Loucy (cell line): ENCODE results near the gene MPP4.

Source experiments
- H2AFZ ChIP-seq: fragments of 200-600 bp; sonication (generic); 2 replicates; pipeline ENCODE4 v1.6.0; 2016; ENCODE audit warnings: antibody characterized with exemption, mild to moderate bottlenecking, low read length, moderate library complexity
- H3F3A ChIP-seq: fragments of 200-600 bp; 2 replicates; pipeline ENCODE4 v1.6.0; 2016; ENCODE audit warnings: antibody characterized with exemption, low read depth, mild to moderate bottlenecking
- H3K27me3 ChIP-seq: fragments of 200-600 bp; sonication (generic); 2 replicates; pipeline ENCODE4 v1.6.1; 2014; ENCODE audit warnings: low read length, mild to moderate bottlenecking; ENCODE audit not compliant: insufficient read depth, poor library complexity, severe bottlenecking
- H3K36me3 ChIP-seq: fragments of 200-600 bp; sonication (generic); 2 replicates; pipeline ENCODE4 v1.6.1; 2016; ENCODE audit warnings: low read length; ENCODE audit not compliant: insufficient read depth
- H3K4me1 ChIP-seq: fragments of 200-600 bp; sonication (generic); 2 replicates; pipeline ENCODE4 v1.5.1; 2014; ENCODE audit warnings: low read length, mild to moderate bottlenecking; ENCODE audit not compliant: insufficient read depth, poor library complexity, severe bottlenecking
- H3K4me2 ChIP-seq: fragments of 200-600 bp; sonication (generic); 2 replicates; pipeline ENCODE4 v1.6.0; 2014; ENCODE audit warnings: antibody characterized with exemption, low read length, low read depth, mild to moderate bottlenecking; ENCODE audit not compliant: poor library complexity, severe bottlenecking
- H3K4me3 ChIP-seq: fragments of 200-600 bp; sonication (generic); 2 replicates; pipeline ENCODE4 v1.5.1; 2014; ENCODE audit warnings: low read length, mild to moderate bottlenecking, mixed read lengths; ENCODE audit not compliant: poor library complexity, severe bottlenecking
- H3K79me2 ChIP-seq: fragments of 200-600 bp; sonication (generic); 2 replicates; pipeline ENCODE4 v1.6.1; 2014; ENCODE audit warnings: low read length; ENCODE audit not compliant: insufficient read depth
- H3K9ac ChIP-seq: fragments of 200-600 bp; sonication (generic); 2 replicates; pipeline ENCODE4 v1.6.0; 2014; ENCODE audit warnings: mild to moderate bottlenecking, low read depth, low read length, moderate library complexity; ENCODE audit not compliant: poor library complexity, severe bottlenecking
- H3K9me2 ChIP-seq: fragments of 200-600 bp; sonication (generic); replicated peaks from 2 replicates; pipeline ENCODE4 v1.6.1; 2016; ENCODE audit warnings: low read depth, low read length, mixed read lengths
- H3K9me3 ChIP-seq: fragments of 200-600 bp; sonication (generic); 2 replicates; pipeline ENCODE4 v1.6.1; 2014; ENCODE audit warnings: mild to moderate bottlenecking, antibody characterized with exemption, low read length, low read depth; ENCODE audit not compliant: insufficient read depth
- H4K20me1 ChIP-seq: fragments of 200-600 bp; sonication (generic); 2 replicates; pipeline ENCODE4 v1.6.0; 2014; ENCODE audit warnings: antibody characterized with exemption, low read length, mild to moderate bottlenecking; ENCODE audit not compliant: insufficient read depth, poor library complexity, severe bottlenecking
- CTCF ChIP-seq: fragments of 200-600 bp; sonication (generic); conservative IDR thresholded peaks from 2 replicates; pipeline ENCODE4 v1.5.1; 2014; ENCODE audit warnings: mild to moderate bottlenecking, antibody characterized with exemption, low read length
- EZH2phosphoT487 ChIP-seq: fragments of 200-600 bp; IDR thresholded peaks from 2 replicates; pipeline ENCODE4 v1.6.1; 2018; ENCODE audit warnings: antibody characterized with exemption, mild to moderate bottlenecking, moderate library complexity, borderline replicate concordance

Gene MPP4

GRCh38 chr2:201622306-201622970, 76.0 kb downstream of the MPP4 start:
- Histone ChIP-seq H4K20me1 (no peaks in the 10 kb centered on the region), H3K9me3 (no peaks in the 10 kb centered on the region), H3K36me3 (no peaks in the 10 kb centered on the region; the same call in 1 of the 2 replicates), H3K27me3 (no peaks in the 10 kb centered on the region), H3K9me2 (no peaks in the 10 kb centered on the region), H3K79me2 (no peaks in the 10 kb centered on the region), H2AFZ (no peak overlapping the region), H3K4me3 (no peak overlapping the region), H3F3A (no peaks in the 10 kb centered on the region), H3K9ac (no peak overlapping the region), H3K4me1 (no peaks in the 10 kb centered on the region), H3K4me2 (no peak overlapping the region)
- TF ChIP-seq CTCF (no peak), EZH2phosphoT487 (no peak)

GRCh38 chr2:201621293-201621999, 77.0 kb downstream of the MPP4 start:
- TF ChIP-seq EZH2phosphoT487 (no peak), CTCF (no peak)
- no peaks in the 10 kb centered on the region for H3K4me1 ChIP-seq

GRCh38 chr2:201618744-201619662, 79.4 kb downstream of the MPP4 start:
- no peak overlapping the region for H3K4me3 ChIP-seq
- H3K9me3 ChIP-seq = no peaks in the 10 kb centered on the region
- H3K9ac ChIP-seq = no peak overlapping the region
- H3K4me1 ChIP-seq = no peaks in the 10 kb centered on the region
- H3F3A ChIP-seq = no peaks in the 10 kb centered on the region
- H4K20me1 ChIP-seq = no peaks in the 10 kb centered on the region
- no peak overlapping the region for H2AFZ ChIP-seq
- no peak overlapping the region for H3K4me2 ChIP-seq
- H3K36me3 ChIP-seq = no peaks in the 10 kb centered on the region
- H3K27me3 ChIP-seq = no peaks in the 10 kb centered on the region
- no peaks in the 10 kb centered on the region for H3K9me2 ChIP-seq
- TF ChIP-seq EZH2phosphoT487 (no peak), CTCF (no peak)
- H3K79me2 ChIP-seq = no peaks in the 10 kb centered on the region

More at GRCh38 chr2:201621293-201621999, 77.0 kb downstream of the MPP4 start:
- no peak overlapping the region for H3K9ac ChIP-seq
- no peak overlapping the region for H2AFZ ChIP-seq
- no peaks in the 10 kb centered on the region for H3K9me2 ChIP-seq
- H3K9me3 ChIP-seq = no peaks in the 10 kb centered on the region
- H3F3A ChIP-seq = no peaks in the 10 kb centered on the region
- no peaks in the 10 kb centered on the region; the same call in 1 of the 2 replicates for H3K36me3 ChIP-seq
- H4K20me1 ChIP-seq = no peaks in the 10 kb centered on the region
- H3K27me3 ChIP-seq = no peaks in the 10 kb centered on the region
- no peak overlapping the region for H3K4me3 ChIP-seq
- no peak overlapping the region for H3K4me2 ChIP-seq
- no peaks in the 10 kb centered on the region for H3K79me2 ChIP-seq
